A549 (cell line): ENCODE data around the gene TMEM131. TPM values are rescaled to one million over a fixed set of nuclear protein-coding genes. Genes with fewer than 3 reads are reported as not detected.

Experiments
- ATAC-seq, 2 experiments: fragments of 200-7000 bp in 1 of 2; fragments of >200 bp in 1 of 2; cut with Nextera tagmentation in 1 of 2; cut with Tn5 transposase in 1 of 2; 3 replicates each; pipeline versions ENCODE4 v1.8.0 to v1.9.1; 2018 to 2020; ENCODE audit warnings: mild to moderate bottlenecking in 1 of 2, moderate library complexity in 1 of 2
- CTCF ChIA-PET: fragments of 300-600 bp; sonication (Branson Sonifier 250); formaldehyde crosslinking; extraction: SDS; loops from one replicate; lab custom pipeline; 2021; ENCODE audit warnings: antibody characterized with exemption, inconsistent platforms; lab: Yijun Ruan, JAX
- POLR2A ChIA-PET: fragments of 350-600 bp; formaldehyde crosslinking; extraction: SDS; loops from one replicate; lab custom pipeline; 2021; ENCODE audit warnings: antibody characterized with exemption, inconsistent platforms; lab: Yijun Ruan, JAX
- DNase-seq, 2 experiments: peaks; one replicate each; pipeline versions ENCODE4 v3.0.0 to v3.0.0-alpha.2; 2011 to 2016; ENCODE audit warnings: low read depth in 1 of 2, low spot score in 1 of 2
- FAIRE-seq: peaks from 2 replicates; lab custom pipeline; 2011; peaks lifted over from hg19 to GRCh38; lab: Jason Lieb, UNC
- H3K27ac ChIP-seq, 2 experiments: fragments of >200 bp; sonication (Bioruptor Twin); formaldehyde crosslinking; 3 replicates each; pipeline ENCODE4 v1.5.1; 2016 to 2017
- H3K4me1 ChIP-seq: fragments of >200 bp; sonication (Bioruptor Twin); formaldehyde crosslinking; 3 replicates; pipeline ENCODE4 v1.6.1; 2016
- H3K4me2 ChIP-seq: fragments of >200 bp; sonication (Bioruptor Twin); formaldehyde crosslinking; 3 replicates; pipeline ENCODE4 v1.6.1; 2016
- H3K4me3 ChIP-seq: fragments of >200 bp; sonication (Bioruptor Twin); formaldehyde crosslinking; 3 replicates; pipeline ENCODE4 v1.5.1; 2016
- H3K9me3 ChIP-seq: fragments of >200 bp; sonication (Bioruptor Twin); formaldehyde crosslinking; 3 replicates; pipeline ENCODE4 v1.6.1; 2016
- CEBPB ChIP-seq, 2 experiments: fragments of >200 bp in 1 of 2; sonication (Bioruptor Twin) in 1 of 2; formaldehyde crosslinking in 1 of 2; IDR thresholded peaks; 2 replicates each; pipeline ENCODE4 v1.6.1; 2012 to 2016
- EHMT2 ChIP-seq: fragments of 200-600 bp; sonication (generic); IDR thresholded peaks from 2 replicates; pipeline ENCODE4 v1.6.1; 2016; ENCODE audit warnings: antibody characterized with exemption, low read depth, mild to moderate bottlenecking, moderate library complexity
- ESRRA ChIP-seq: fragments of 150-350 bp; IDR thresholded peaks from 2 replicates; pipeline ENCODE4 v1.6.1; 2014; ENCODE audit warnings: mild to moderate bottlenecking, low read length, borderline replicate concordance
- FOSB ChIP-seq: fragments of 250-450 bp; sonication (Bioruptor Pico); IDR thresholded peaks from 2 replicates; pipeline ENCODE4 v1.5.0; 2020; ENCODE audit warnings: mild to moderate bottlenecking, moderate library complexity
- FOSL2 ChIP-seq, 2 experiments: fragments of 450-650 bp in 1 of 2; fragments of >200 bp in 1 of 2; sonication (Bioruptor Twin) in 1 of 2; formaldehyde crosslinking; IDR thresholded peaks; 2 replicates each; pipeline versions ENCODE4 v1.5.0 to v1.6.1; 2016 to 2020; ENCODE audit warnings: mild to moderate bottlenecking in 1 of 2, moderate library complexity in 1 of 2
- FOXS1 ChIP-seq: fragments of 250-450 bp; sonication (Bioruptor Pico); IDR thresholded peaks from 2 replicates; pipeline ENCODE4 v1.5.0; 2020; ENCODE audit warnings: mild to moderate bottlenecking, moderate library complexity
- HEYL ChIP-seq: fragments of 250-450 bp; sonication (Bioruptor Pico); IDR thresholded peaks from 2 replicates; pipeline ENCODE4 v1.8.0; 2021; ENCODE audit warnings: mild to moderate bottlenecking, moderate library complexity
- HOXB13 ChIP-seq: fragments of 250-450 bp; sonication (Bioruptor Pico); IDR thresholded peaks from 2 replicates; pipeline ENCODE4 v1.5.0; 2020; ENCODE audit warnings: low read depth, mild to moderate bottlenecking, moderate library complexity
- HOXB5 ChIP-seq: fragments of 250-450 bp; sonication (Bioruptor Pico); IDR thresholded peaks from 2 replicates; pipeline ENCODE4 v1.5.0; 2020; ENCODE audit warnings: mild to moderate bottlenecking, moderate library complexity
- JUNB ChIP-seq: fragments of >200 bp; sonication (Bioruptor Twin); formaldehyde crosslinking; IDR thresholded peaks from 2 replicates; pipeline ENCODE4 v1.6.1; 2016
- KDM5A ChIP-seq: fragments of 200-600 bp; sonication (generic); IDR thresholded peaks from 2 replicates; pipeline ENCODE4 v1.6.1; 2016; ENCODE audit warnings: antibody characterized with exemption, mild to moderate bottlenecking
- MAFK ChIP-seq: fragments of 450-650 bp; IDR thresholded peaks from 2 replicates; pipeline ENCODE4 v1.6.1; 2014; ENCODE audit not compliant: partially characterized antibody
- MYC ChIP-seq: IDR thresholded peaks from 2 replicates; pipeline ENCODE4 v1.6.1; 2012; ENCODE audit warnings: mild to moderate bottlenecking, inconsistent platforms, low read length, improper control_type of control experiment, borderline replicate concordance
- NFE2L2 ChIP-seq: fragments of 150-350 bp; conservative IDR thresholded peaks from 2 replicates; pipeline ENCODE4 v1.6.1; 2014; ENCODE audit warnings: low read length
- RCOR1 ChIP-seq: fragments of 150-350 bp; IDR thresholded peaks from 2 replicates; pipeline ENCODE4 v1.6.1; 2014; ENCODE audit warnings: antibody characterized with exemption, low read length, low read depth
- RFX5 ChIP-seq: fragments of 450-650 bp; IDR thresholded peaks from 2 replicates; pipeline ENCODE4 v1.7.1; 2014; ENCODE audit warnings: antibody characterized with exemption, mild to moderate bottlenecking, moderate library complexity
- SMC3 ChIP-seq: fragments of >200 bp; sonication (Bioruptor Twin); formaldehyde crosslinking; IDR thresholded peaks from 3 replicates; pipeline ENCODE4 v1.6.1; 2018; ENCODE audit warnings: inconsistent platforms
- TFCP2L1 ChIP-seq: fragments of 250-450 bp; sonication (Bioruptor Pico); IDR thresholded peaks from 2 replicates; pipeline ENCODE4 v1.5.0; 2021; ENCODE audit warnings: mild to moderate bottlenecking
- TP53 ChIP-seq: fragments of 250-450 bp; sonication (Bioruptor Pico); IDR thresholded peaks from 2 replicates; pipeline ENCODE4 v1.5.0; 2021; ENCODE audit warnings: mild to moderate bottlenecking, moderate library complexity
- WGBS: methylation state at CpG from one replicate; pipeline ENCODE4 v1.1.6; 2017; ENCODE audit errors: missing lambda C conversion rate; 5-methylcytosine and 5-hydroxymethylcytosine counted together
- polyA plus RNA-seq, 4 experiments: library from polyadenylated mRNA; depleted of rRNA in 3 of 4; stranded (reverse); fragments of >200 nt; fragmentation: RNase III in 1 of 4; extraction: RNeasy Plus Mini Kit Qiagen cat#74134 plus additional on column Dnase treatment in 1 of 4; gene quantifications; 2 replicates in 3 of 4; 3 replicates in 1 of 4; pipeline ENCODE4 v1.2.3, GENCODE V29; 2011 to 2017
- TF ChIP-seq, protein P1 (sequence below): fragments of 150-350 bp; IDR thresholded peaks from 2 replicates; pipeline ENCODE4 v1.6.1; 2014; ENCODE audit warnings: low read depth, mild to moderate bottlenecking, low read length
- TF ChIP-seq, protein P2 (sequence below): IDR thresholded peaks from 2 replicates; pipeline ENCODE4 v1.6.1; 2012; ENCODE audit warnings: low read depth, borderline replicate concordance
- TF ChIP-seq, protein P3 (sequence below): IDR thresholded peaks from 2 replicates; pipeline ENCODE4 v1.6.1; 2012
- TF ChIP-seq, protein P4 (sequence below): fragments of >200 bp; sonication (Bioruptor Twin); formaldehyde crosslinking; IDR thresholded peaks from 2 replicates; pipeline ENCODE4 v1.6.1; 2016
- TF ChIP-seq, protein P5 (sequence below): fragments of 450-650 bp; IDR thresholded peaks from 2 replicates; pipeline ENCODE4 v1.6.1; 2014; ENCODE audit warnings: antibody characterized with exemption
- TF ChIP-seq, protein P6 (sequence below): fragments of 250-450 bp; sonication (Bioruptor Pico); IDR thresholded peaks from 2 replicates; pipeline ENCODE4 v1.5.0; 2021; ENCODE audit warnings: mild to moderate bottlenecking, moderate library complexity, borderline replicate concordance

TMEM131 gene
- polyA plus RNA-seq, 2 of the 4 experiments (the other 2 are of a cell fraction): 14.5 to 21.8 TPM

DNA sequence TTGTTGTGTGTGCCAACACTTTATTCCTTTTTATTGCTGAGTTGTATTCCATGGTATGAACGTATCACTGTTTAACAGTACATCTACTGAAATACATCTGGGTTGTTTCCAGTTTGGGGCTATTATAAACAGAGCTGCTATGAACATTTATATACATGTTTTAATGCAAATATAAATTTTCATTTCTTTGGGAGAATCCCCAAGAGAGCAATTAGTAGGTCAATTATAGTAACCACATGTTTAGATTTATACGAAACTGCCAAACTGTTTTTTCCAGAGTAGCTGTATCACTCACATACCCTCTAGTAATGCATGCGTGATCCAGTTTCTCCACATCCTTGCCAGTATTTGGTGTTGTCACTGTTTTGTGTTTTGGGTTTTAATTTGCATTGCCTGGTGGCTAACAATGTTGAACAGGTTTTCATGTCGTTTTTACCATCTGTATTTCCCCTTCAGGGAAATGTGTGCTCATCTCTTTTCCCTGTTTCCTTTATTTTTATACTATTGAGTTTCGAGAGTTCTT lies 81.0 kb downstream of the TMEM131 start (continued):
- TF ChIP-seq HEYL (CRISPR knock-in tag): no peak
- TF ChIP-seq, all 56 proteins: peak for 0

DNA sequence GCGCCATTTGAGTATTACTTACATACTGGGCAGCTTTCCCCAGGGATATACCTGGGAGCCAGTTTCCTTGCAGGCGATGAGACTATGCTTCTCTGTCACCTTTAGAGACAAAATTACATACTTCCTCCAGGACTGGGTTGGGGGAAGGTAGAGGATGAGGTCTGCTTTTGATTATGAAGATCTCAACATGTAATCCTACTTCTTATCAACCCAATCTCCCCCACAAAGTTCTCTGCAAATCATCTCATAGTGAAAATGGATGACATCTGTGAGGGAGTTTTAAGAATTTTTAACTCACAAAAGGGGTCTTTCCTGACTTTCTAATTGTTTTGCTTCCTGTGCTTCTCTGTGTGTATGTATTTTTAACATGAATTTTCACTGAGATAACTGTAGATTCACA lies 81.9 kb downstream of the TMEM131 start:
- ATAC-seq (no peak), DNase-seq (no peak), FAIRE-seq (no peak)
- 94% methylated on average over 2 of the region's 2 CpGs for WGBS
- Histone ChIP-seq H3K9me3 (0 out of 3 replicates have a peak, but pooled peaks cover 3% of the 10 kb centered on the region), H3K4me1 (peaks cover 5% of the 10 kb centered on the region; the same call in 1 of the 3 replicates), H3K4me2 (no peak overlapping the region), H3K4me3 (no peak overlapping the region), H3K27ac (no peak overlapping the region)
- TF ChIP-seq KDM5A (no peak), HOXB13 (no peak), CEBPB (IDR thresholded peaks at IDR 0.05) (no peak), RCOR1 (no peak), TP53 (CRISPR knock-in tag) (no peak), HEYL (CRISPR knock-in tag) (no peak), FOSL2 (IDR thresholded peaks at IDR 0.05) (no peak), FOSL2 (CRISPR knock-in tag; IDR thresholded peaks at IDR 0.05) (no peak), JUNB (no peak), RFX5 (no peak), TFCP2L1 (CRISPR knock-in tag) (no peak)
- TF ChIP-seq, protein P1, sequence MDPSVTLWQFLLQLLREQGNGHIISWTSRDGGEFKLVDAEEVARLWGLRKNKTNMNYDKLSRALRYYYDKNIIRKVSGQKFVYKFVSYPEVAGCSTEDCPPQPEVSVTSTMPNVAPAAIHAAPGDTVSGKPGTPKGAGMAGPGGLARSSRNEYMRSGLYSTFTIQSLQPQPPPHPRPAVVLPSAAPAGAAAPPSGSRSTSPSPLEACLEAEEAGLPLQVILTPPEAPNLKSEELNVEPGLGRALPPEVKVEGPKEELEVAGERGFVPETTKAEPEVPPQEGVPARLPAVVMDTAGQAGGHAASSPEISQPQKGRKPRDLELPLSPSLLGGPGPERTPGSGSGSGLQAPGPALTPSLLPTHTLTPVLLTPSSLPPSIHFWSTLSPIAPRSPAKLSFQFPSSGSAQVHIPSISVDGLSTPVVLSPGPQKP: no peak
- TF ChIP-seq, protein P2, sequence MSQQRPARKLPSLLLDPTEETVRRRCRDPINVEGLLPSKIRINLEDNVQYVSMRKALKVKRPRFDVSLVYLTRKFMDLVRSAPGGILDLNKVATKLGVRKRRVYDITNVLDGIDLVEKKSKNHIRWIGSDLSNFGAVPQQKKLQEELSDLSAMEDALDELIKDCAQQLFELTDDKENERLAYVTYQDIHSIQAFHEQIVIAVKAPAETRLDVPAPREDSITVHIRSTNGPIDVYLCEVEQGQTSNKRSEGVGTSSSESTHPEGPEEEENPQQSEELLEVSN: no peak
- TF ChIP-seq, protein P3, sequence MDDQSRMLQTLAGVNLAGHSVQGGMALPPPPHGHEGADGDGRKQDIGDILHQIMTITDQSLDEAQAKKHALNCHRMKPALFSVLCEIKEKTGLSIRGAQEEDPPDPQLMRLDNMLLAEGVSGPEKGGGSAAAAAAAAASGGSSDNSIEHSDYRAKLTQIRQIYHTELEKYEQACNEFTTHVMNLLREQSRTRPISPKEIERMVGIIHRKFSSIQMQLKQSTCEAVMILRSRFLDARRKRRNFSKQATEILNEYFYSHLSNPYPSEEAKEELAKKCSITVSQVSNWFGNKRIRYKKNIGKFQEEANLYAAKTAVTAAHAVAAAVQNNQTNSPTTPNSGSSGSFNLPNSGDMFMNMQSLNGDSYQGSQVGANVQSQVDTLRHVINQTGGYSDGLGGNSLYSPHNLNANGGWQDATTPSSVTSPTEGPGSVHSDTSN: no peak
- CTCF ChIA-PET: interaction anchor here (0.6 to 1.2 kb wide), 2 partner anchors 14 to 543 kb away, joined by 3 read pairs; no protein-coding TSS in a partner anchor
- POLR2A ChIA-PET: no interaction called here

DNA sequence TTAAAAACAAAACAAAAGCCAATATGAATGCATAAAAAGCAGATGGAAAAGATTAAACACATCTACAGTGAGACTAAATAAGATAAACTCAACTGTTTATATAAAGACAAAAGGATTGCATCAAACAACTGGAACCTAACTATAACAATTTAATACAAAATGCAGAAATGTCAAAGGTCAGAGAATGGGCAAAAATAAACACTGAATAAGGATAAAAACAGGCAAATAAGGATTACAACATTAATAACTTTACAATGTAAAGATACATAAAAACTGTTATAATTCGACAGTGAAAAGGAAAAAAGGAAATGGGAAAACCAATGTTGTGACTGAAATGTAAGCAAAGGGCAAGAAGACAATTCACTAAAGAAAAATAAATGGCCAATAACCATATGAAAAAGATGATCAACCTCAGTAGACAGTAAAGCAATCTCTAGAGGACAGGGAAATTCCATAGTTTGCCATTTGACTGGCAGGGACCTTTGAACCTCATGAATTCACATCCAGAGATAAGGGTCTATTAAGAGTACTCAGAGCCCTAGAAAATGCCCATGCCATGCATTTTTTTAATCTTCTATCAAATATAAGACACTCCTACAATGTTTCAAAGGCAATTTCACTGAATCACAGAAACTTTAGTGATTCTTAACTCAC lies 83.7 kb downstream of the TMEM131 start:
- TF ChIP-seq FOXS1 (CRISPR knock-in tag): no peak
- ChIA-PET CTCF (no interaction called here), POLR2A (no interaction called here)
- ATAC-seq (no peak), DNase-seq (no peak), FAIRE-seq (no peak)
- Histone ChIP-seq H3K27ac (no peak overlapping the region), H3K9me3 (no peaks in the 10 kb centered on the region), H3K4me2 (no peak overlapping the region), H3K4me1 (peaks cover 5% of the 10 kb centered on the region; the same call in 1 of the 3 replicates), H3K4me3 (no peak overlapping the region)
- WGBS: 70% methylated on average over 1 of the region's 1 CpG

DNA sequence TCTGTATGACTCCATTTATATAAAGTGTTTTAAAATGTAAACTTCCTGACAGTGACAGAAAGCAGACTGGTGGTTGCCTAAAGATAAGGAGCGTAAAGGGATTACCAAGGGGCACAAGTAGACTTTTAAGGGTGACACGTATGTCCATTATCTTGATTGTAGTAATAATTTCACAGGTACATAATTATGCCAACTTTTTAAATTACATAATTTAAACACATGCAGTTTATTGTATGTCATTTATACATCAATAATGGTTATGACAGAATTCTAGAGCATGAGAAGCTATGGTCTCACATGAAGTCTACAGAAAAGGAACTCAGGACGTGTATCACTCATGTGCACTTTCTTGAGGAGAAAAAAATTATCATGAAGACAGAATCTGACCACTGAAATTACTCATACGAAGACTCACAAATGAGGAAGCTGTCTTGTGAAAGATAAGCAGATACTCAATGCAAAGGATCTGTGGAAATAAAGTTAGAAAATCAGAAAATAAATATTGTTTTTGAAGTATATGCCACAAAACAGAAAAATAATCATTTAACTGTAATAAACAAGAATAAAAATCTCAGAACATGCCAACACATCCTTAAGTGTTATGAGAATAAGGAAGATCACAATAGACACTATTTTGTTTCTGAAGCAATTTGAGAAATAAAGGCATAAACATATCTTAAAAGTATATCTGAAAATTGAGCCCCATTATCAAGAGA lies 84.4 kb downstream of the TMEM131 start:
- POLR2A ChIA-PET: no interaction called here
- CTCF ChIA-PET: interaction anchor here (0.7 kb wide), 1 partner anchor 33 kb away, joined by 3 read pairs; no protein-coding TSS in a partner anchor
- H3K4me3 ChIP-seq: no peak overlapping the region
- no peak overlapping the region for H3K4me2 ChIP-seq
- no peak for ATAC-seq
- 97% methylated on average over 4 of the region's 4 CpGs for WGBS
- FAIRE-seq: no peak
- H3K9me3 ChIP-seq: no peaks in the 10 kb centered on the region
- peaks cover 5% of the 10 kb centered on the region; the same call in 1 of the 3 replicates for H3K4me1 ChIP-seq
- DNase-seq: no peak
- H3K27ac ChIP-seq: no peak overlapping the region
- TF ChIP-seq FOSB: no peak
- no peak for TF ChIP-seq MAFK
- no peak for TF ChIP-seq NFE2L2
- TF ChIP-seq RFX5: no peak
- TF ChIP-seq MYC: no peak
- no peak for TF ChIP-seq ESRRA
- TF ChIP-seq, protein P4, sequence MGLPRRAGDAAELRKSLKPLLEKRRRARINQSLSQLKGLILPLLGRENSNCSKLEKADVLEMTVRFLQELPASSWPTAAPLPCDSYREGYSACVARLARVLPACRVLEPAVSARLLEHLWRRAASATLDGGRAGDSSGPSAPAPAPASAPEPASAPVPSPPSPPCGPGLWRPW: no peak
- TF ChIP-seq SMC3: no peak
- TF ChIP-seq, protein P5, sequence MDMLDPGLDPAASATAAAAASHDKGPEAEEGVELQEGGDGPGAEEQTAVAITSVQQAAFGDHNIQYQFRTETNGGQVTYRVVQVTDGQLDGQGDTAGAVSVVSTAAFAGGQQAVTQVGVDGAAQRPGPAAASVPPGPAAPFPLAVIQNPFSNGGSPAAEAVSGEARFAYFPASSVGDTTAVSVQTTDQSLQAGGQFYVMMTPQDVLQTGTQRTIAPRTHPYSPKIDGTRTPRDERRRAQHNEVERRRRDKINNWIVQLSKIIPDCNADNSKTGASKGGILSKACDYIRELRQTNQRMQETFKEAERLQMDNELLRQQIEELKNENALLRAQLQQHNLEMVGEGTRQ: no peak
- no peak for TF ChIP-seq TP53 (CRISPR knock-in tag)
- no peak for TF ChIP-seq TFCP2L1 (CRISPR knock-in tag)
- TF ChIP-seq EHMT2: no peak
- TF ChIP-seq, protein P6, sequence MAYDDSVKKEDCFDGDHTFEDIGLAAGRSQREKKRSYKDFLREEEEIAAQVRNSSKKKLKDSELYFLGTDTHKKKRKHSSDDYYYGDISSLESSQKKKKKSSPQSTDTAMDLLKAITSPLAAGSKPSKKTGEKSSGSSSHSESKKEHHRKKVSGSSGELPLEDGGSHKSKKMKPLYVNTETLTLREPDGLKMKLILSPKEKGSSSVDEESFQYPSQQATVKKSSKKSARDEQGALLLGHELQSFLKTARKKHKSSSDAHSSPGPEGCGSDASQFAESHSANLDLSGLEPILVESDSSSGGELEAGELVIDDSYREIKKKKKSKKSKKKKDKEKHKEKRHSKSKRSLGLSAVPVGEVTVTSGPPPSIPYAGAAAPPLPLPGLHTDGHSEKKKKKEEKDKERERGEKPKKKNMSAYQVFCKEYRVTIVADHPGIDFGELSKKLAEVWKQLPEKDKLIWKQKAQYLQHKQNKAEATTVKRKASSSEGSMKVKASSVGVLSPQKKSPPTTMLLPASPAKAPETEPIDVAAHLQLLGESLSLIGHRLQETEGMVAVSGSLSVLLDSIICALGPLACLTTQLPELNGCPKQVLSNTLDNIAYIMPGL (CRISPR knock-in tag): no peak
- TF ChIP-seq HOXB5 (CRISPR knock-in tag): no peak
